Activated naive CD4-positive, alpha-beta T cell treated with anti-CD3 and anti-CD28 coated beads for 36 hours (primary cell): Measurements from ENCODE around the gene UQCR11. TPM values are rescaled to one million over a fixed set of nuclear protein-coding genes. Genes with fewer than 3 reads are reported as not detected.

ENCODE experiments used
- CTCF ChIA-PET: fragments of 350-600 bp; sonication (Branson Sonifier 250); formaldehyde crosslinking; loops from one replicate; lab custom pipeline; 2021; ENCODE audit warnings: antibody characterized with exemption; lab: Charles Lee
- DNase-seq: peaks from one replicate; pipeline ENCODE4 v3.0.0-alpha.2; 2020
- H3K27ac Mint-ChIP-seq: one replicate; pipeline ENCODE4 v1.8.0; 2021; ENCODE audit warnings: mild to moderate bottlenecking, mixed read lengths
- H3K27me3 Mint-ChIP-seq: one replicate; pipeline ENCODE4 v1.8.0; 2021; ENCODE audit warnings: low read depth, mixed read lengths
- H3K36me3 Mint-ChIP-seq: one replicate; pipeline ENCODE4 v1.8.0; 2021; ENCODE audit warnings: low read depth, mixed read lengths
- H3K4me1 Mint-ChIP-seq: one replicate; pipeline ENCODE4 v1.8.0; 2021; ENCODE audit warnings: low read depth, mixed read lengths
- H3K4me3 Mint-ChIP-seq: one replicate; pipeline ENCODE4 v1.8.0; 2021; ENCODE audit warnings: mild to moderate bottlenecking, moderate library complexity, mixed read lengths
- H3K9me3 Mint-ChIP-seq: one replicate; pipeline ENCODE4 v1.8.0; 2021; ENCODE audit warnings: mixed read lengths
- intact Hi-C: fragments of 100-400 bp; cut with micrococcal nuclease; formaldehyde crosslinking; loops from one replicate; pipeline ENCODE4 v1.15.1; 2023
- total RNA-seq, 2 experiments: library from RNA; stranded (reverse); gene quantifications; one replicate each; pipeline ENCODE4 v1.2.3, GENCODE V29; 2021

Gene UQCR11
- total RNA-seq, 2 experiments from 2014 or later = 281 to 293 TPM

DNA sequence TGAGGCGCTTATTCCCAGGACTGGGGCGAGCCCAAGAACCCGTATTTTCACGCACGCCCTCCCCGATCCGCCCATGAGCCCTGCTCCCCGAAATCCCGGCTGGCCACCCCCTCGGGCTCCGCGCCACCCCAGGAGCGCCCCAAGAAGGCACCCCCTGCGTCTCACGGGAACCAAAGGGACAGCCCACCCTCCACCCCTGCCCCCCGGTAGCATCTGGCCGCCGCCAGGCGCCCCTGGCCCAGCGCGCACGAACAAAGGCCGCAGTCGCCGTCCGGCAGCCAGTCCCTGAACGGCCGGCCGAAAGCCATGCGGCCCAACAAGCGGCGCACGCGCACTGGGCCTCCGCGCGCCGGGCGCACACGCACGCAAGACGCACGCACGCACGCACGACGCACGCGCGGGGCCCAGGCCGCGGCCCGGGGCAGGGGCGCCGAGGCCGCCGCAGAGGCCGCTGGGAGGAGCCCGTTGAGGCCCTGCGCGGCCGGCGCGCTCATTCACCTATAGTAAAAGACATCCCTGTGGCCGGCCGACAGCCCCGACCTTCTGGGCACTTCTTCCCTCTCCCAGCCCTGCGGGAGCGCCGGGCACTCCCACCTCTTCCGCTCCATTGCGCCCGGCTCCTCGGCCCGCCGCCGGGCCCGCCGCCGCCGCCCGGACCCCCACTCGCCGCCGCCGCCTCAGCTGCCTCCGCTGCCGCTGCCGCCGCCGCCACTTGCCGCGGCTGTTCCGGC lies 13.1 kb downstream of the UQCR11 start:
- peaks cover 26% of the 10 kb centered on the region for H3K4me1 Mint-ChIP-seq
- CTCF ChIA-PET = interaction anchor here (0.9 to 2.7 kb wide), 4 partner anchors 8 to 153 kb away, joined by 3 to 16 read pairs (median 4); no protein-coding TSS in a partner anchor
- peaks cover 20% of the 10 kb centered on the region for H3K36me3 Mint-ChIP-seq
- no peaks in the 10 kb centered on the region for H3K27me3 Mint-ChIP-seq
- peak overlapping the region; percentile 96 for H3K4me3 Mint-ChIP-seq
- H3K27ac Mint-ChIP-seq = peak overlapping the region; percentile 82
- intact Hi-C loops = loop anchor here (1.0 to 10.0 kb wide), 5 partner anchors 13 to 317 kb away; partner anchors contain the start of genes FAM174C, KLF16, NDUFS7 and UQCR11
- H3K9me3 Mint-ChIP-seq = no peaks in the 10 kb centered on the region
- peak; percentile 84 for DNase-seq

DNA sequence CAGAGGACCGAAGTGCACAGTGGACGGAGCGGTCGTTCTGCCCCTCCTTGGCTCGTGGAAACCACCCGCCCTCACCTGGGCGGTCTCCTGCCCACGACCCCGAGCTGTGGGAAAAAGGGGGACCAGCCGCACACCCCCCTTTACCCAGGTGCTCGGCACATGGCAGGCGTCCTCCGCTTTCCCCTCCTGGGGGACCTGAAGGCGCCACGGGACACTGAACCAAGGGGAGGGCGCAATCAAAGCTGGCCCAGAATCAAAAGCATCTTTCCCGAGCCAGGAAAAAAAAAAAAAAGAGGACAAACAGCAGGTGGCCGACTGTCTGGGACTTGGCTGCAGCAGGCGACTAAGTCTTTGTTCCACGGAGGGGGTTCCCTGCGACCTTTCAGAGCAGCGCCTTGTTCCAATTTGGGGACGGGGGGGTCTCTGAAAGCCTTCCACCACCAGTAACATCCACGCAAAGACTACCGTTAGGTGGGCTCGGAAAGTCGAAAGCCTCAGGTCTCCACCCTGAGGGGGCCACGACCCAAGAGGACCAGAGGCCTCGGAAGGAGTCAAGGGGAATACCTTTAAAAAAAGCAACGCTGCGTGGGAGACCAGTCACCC lies 13.7 kb downstream of the UQCR11 start:
- Mint-ChIP-seq H3K36me3 (peaks cover 19% of the 10 kb centered on the region), H3K4me3 (peak overlapping the region; percentile 96), H3K9me3 (no peaks in the 10 kb centered on the region), H3K27me3 (no peaks in the 10 kb centered on the region), H3K4me1 (peaks cover 26% of the 10 kb centered on the region), H3K27ac (peak overlapping the region; percentile 82)
- CTCF ChIA-PET = interaction anchor here (0.9 to 2.7 kb wide), 4 partner anchors 10 to 81 kb away, joined by 4 to 16 read pairs (median 6); partner anchors contain the start of gene UQCR11
- no peak for DNase-seq
- intact Hi-C loops = loop anchor here (1.0 to 10.0 kb wide), 5 partner anchors 14 to 317 kb away; partner anchors contain the start of genes FAM174C, KLF16, NDUFS7 and UQCR11

DNA sequence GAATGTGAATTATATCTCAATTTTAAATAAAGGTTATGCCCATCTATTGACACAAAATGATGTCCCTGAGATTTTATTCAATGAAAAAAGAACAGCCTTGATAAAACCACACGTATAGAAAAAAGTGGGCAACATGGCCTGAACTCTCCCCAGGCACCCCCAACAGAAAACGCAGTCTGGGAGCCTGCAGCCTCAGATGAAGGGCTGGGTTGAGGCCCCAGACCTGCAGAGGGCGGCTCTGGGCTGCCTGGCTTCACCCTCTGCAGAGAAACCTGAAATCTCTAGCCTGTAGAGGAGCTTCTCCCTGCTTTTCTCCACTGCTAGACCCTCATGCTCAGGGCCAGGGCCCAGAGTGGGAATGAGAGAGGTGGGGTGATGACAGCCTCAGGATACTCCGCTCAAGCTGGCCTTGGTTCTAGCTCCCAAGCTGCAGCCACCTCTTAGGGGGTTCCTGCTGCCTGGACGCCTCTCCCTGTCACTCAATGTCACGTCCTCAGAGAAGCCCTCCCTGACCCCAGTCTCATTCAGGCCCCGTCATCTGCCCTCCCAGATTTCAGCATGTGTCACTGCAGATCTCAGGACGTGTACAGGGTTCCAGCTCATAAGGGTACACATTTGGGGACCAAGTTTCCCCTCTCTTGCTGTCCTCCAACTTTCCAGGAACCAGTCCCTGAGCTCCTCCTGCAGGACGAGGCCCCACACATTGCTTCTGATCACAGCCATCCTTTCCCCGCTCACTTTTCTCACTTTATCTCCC lies 14.4 kb downstream of the UQCR11 start:
- peaks cover 22% of the 10 kb centered on the region for H3K36me3 Mint-ChIP-seq
- peak overlapping the region; percentile 82 for H3K27ac Mint-ChIP-seq
- intact Hi-C loops = loop anchor here (1.0 to 10.0 kb wide), 3 partner anchors 81 to 316 kb away; partner anchors contain the start of genes FAM174C and KLF16
- peak overlapping the region; percentile 96 for H3K4me3 Mint-ChIP-seq
- CTCF ChIA-PET = interaction anchor here (0.6 to 2.7 kb wide), 7 partner anchors 9 to 722 kb away, joined by 3 to 16 read pairs (median 4); partner anchors contain the start of gene UQCR11
- peak; percentile 53 for DNase-seq
- H3K27me3 Mint-ChIP-seq = no peaks in the 10 kb centered on the region
- peaks cover 26% of the 10 kb centered on the region for H3K4me1 Mint-ChIP-seq
- no peaks in the 10 kb centered on the region for H3K9me3 Mint-ChIP-seq

DNA sequence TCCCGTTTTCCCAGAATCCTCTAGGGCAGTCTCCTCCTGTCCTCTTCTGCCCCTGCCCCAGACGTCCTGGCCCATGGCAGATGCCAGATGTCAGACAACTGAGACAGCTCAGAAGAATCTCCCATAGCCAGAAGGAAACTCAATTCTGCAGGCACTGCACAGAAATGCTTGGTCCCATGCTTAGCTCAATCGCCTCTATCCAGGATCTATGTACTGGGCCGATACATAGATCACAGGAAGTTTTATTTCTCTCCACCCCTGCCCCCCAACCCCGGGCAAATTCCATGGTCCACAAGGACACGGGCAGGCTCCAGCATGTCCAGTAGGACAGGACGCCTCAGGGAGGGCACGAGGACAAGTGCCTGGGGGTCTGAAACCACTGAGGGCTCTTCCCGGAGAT lies 17.4 kb downstream of the UQCR11 start:
- Mint-ChIP-seq H3K4me1 (peaks cover 27% of the 10 kb centered on the region), H3K27me3 (no peaks in the 10 kb centered on the region), H3K9me3 (no peaks in the 10 kb centered on the region), H3K4me3 (no peak overlapping the region), H3K36me3 (peaks cover 33% of the 10 kb centered on the region), H3K27ac (no peak overlapping the region)
- CTCF ChIA-PET = interaction anchor here (2.5 kb wide), 1 partner anchor 42 kb away, joined by 6 read pairs; no protein-coding TSS in a partner anchor
- intact Hi-C loops = no loop called here
- DNase-seq = no peak

DNA sequence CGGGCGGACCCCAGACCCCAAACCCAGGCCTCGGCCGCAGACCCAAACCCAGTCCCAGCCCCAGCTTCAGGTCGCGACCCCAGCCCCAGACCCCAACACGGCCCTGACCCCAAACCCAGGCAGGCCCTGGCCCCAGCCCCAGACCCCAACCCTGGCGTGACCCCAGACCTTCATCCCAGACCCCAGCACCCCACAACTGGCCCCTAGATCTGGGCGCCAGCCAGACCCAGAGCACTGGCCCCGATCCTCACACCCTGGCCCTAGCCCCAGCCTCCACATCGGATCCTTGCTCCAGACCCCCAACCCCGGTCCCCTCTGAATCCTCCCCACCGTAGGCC lies 20.1 kb downstream of the UQCR11 start:
- H3K4me3 Mint-ChIP-seq = no peak overlapping the region
- no peak for DNase-seq
- intact Hi-C loops = no loop called here
- no peaks in the 10 kb centered on the region for H3K27me3 Mint-ChIP-seq
- H3K9me3 Mint-ChIP-seq = no peaks in the 10 kb centered on the region
- CTCF ChIA-PET = no interaction called here
- H3K27ac Mint-ChIP-seq = no peak overlapping the region
- H3K36me3 Mint-ChIP-seq = peaks cover 35% of the 10 kb centered on the region
- H3K4me1 Mint-ChIP-seq = peaks cover 16% of the 10 kb centered on the region

DNA sequence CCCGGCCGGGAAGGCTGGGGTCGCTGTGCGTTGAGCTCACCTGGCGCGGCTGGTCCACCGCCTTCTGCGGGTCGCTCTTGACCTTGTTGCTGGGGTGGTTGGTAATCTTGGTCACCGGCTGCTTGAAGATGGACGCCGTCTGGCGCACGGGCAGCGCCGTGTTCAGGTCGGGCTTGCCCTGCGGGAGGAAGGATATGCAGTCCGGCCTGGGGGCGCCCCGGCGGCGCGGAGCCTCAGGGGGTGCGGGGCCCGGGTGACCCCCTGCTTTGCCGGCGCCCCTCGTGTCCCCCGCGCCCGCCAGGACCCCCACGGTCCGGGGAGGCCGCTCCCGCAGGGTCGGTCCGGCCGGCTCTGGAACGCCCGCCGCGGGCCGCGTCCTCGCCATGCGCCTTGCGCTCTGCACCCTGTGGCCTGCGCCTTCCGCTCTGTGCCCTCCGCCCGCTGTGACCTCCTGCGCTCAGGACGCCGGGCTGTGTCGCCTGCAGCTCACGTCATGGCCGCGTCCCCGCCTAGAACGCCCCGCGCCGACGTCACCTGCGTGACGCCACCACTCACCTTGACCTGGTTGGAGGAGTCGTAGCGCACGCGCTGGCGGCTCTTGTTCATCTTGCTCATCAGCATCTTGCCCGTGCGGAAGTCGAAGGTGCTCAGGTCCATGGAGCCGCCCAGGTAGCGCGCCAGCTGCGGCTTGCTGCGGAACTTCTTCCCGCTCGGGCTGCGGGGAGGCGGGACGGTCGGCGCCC lies 20.6 kb downstream of the UQCR11 start:
- Mint-ChIP-seq H3K27ac (no peak overlapping the region), H3K27me3 (no peaks in the 10 kb centered on the region), H3K4me3 (no peak overlapping the region), H3K36me3 (peaks cover 36% of the 10 kb centered on the region), H3K9me3 (no peaks in the 10 kb centered on the region), H3K4me1 (peaks cover 13% of the 10 kb centered on the region)
- no peak for DNase-seq
- CTCF ChIA-PET = interaction anchor here (1.2 kb wide), 1 partner anchor 8 kb away, joined by 3 read pairs; the partner anchor contains the start of gene MBD3
- intact Hi-C loops = no loop called here

DNA sequence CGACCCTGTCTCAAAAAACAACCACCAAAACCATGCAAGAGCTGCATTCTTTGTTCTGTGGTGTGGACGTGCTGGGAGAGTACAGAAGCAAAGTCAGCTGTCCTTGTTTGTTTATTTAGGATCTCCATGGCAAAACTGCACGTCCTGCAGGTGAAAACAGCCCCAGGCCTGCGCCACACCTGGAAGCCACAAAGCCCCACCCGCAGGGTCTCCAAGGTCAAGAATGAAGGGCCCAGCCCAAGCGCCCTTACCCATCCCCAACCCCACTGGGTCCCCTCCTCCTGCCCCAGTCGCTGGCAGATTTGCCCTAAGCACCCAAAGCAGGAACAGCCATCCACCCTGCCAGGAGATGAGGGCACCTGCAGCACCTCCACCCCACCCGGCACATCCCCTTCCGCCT lies 23.1 kb downstream of the UQCR11 start:
- Mint-ChIP-seq H3K9me3 (no peaks in the 10 kb centered on the region), H3K4me1 (peaks cover 2% of the 10 kb centered on the region), H3K36me3 (peaks cover 35% of the 10 kb centered on the region), H3K27ac (no peak overlapping the region), H3K27me3 (no peaks in the 10 kb centered on the region), H3K4me3 (no peak overlapping the region)
- CTCF ChIA-PET = interaction anchor here (0.6 to 0.7 kb wide), 3 partner anchors 9 to 346 kb away, joined by 3 to 5 read pairs (median 3); no protein-coding TSS in a partner anchor
- intact Hi-C loops = no loop called here
- DNase-seq = no peak

DNA sequence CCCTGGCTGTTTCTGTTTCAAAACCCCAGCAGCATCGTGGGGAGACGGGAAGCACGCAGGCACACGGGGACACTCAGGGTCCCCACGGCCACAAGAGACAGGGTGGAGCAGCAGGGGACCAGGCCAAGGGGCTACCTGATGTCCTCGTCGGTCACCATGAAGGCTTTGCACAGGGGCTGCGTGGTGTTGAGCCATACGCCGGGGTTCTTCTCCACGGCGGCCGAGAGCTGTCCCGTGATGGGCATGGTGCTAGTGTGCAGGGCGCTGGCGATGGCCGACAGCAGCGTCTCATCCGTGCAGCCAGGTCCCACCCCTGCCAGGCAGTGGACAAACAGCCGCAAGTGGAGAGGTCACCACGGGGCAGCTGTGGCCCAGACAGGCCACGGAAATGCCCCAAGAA lies 24.3 kb downstream of the UQCR11 start:
- H3K9me3 Mint-ChIP-seq = no peaks in the 10 kb centered on the region
- no peak overlapping the region for H3K4me3 Mint-ChIP-seq
- H3K27ac Mint-ChIP-seq = peak overlapping the region; percentile 59
- CTCF ChIA-PET = no interaction called here
- H3K27me3 Mint-ChIP-seq = no peaks in the 10 kb centered on the region
- no peak for DNase-seq
- peaks cover 2% of the 10 kb centered on the region for H3K4me1 Mint-ChIP-seq
- intact Hi-C loops = no loop called here
- peaks cover 34% of the 10 kb centered on the region for H3K36me3 Mint-ChIP-seq

DNA sequence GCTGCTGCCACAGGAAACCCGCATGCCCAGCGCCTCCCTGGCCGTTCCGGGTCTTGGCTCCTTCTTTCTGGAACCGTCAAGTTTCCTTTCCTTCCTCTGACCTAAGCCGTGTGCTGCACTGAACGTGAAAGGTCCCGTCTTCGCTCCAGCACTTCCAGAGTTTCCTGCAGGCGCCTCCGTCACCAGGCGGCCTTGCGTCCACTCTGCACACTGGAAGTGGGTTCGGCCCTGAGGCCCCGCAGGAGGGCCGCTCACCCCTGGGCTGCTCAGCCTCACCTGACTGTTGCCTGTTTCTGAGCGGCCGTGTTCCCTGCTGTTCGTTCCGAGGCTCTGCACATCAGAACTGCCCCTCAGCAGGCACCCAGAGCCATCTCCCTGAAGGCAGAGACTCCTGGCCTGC lies 24.9 kb downstream of the UQCR11 start:
- intact Hi-C loops = no loop called here
- Mint-ChIP-seq H3K4me1 (peaks cover 2% of the 10 kb centered on the region), H3K9me3 (no peaks in the 10 kb centered on the region), H3K4me3 (no peak overlapping the region), H3K27me3 (no peaks in the 10 kb centered on the region), H3K36me3 (peaks cover 29% of the 10 kb centered on the region), H3K27ac (no peak overlapping the region)
- no peak for DNase-seq
- CTCF ChIA-PET = no interaction called here

DNA sequence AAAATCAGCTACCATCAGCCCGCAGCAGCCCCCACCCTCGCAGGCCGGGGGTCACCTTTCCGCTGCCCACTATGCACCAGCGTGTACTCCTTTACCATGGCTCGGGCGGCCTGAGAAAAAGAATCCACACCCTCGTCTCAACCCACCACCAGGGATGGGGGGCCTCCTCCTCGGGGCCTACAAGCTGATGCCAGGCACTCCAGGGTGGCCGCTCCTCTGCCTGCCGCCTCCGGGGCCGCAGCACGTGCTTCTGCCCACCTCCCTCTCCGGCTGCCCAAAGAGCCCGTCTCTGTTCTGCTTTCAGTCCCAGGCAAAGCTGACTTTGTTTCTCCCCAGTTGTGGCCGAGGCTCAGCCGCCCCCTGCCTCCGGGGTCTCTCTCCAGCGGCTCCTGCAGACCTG lies 26.0 kb downstream of the UQCR11 start:
- Mint-ChIP-seq H3K4me1 (no peaks in the 10 kb centered on the region), H3K4me3 (no peak overlapping the region), H3K27me3 (no peaks in the 10 kb centered on the region), H3K36me3 (peaks cover 23% of the 10 kb centered on the region), H3K27ac (no peak overlapping the region), H3K9me3 (no peaks in the 10 kb centered on the region)
- intact Hi-C loops = no loop called here
- no peak for DNase-seq
- CTCF ChIA-PET = interaction anchor here (0.5 kb wide), 1 partner anchor 246 kb away, joined by 4 read pairs; no protein-coding TSS in a partner anchor

DNA sequence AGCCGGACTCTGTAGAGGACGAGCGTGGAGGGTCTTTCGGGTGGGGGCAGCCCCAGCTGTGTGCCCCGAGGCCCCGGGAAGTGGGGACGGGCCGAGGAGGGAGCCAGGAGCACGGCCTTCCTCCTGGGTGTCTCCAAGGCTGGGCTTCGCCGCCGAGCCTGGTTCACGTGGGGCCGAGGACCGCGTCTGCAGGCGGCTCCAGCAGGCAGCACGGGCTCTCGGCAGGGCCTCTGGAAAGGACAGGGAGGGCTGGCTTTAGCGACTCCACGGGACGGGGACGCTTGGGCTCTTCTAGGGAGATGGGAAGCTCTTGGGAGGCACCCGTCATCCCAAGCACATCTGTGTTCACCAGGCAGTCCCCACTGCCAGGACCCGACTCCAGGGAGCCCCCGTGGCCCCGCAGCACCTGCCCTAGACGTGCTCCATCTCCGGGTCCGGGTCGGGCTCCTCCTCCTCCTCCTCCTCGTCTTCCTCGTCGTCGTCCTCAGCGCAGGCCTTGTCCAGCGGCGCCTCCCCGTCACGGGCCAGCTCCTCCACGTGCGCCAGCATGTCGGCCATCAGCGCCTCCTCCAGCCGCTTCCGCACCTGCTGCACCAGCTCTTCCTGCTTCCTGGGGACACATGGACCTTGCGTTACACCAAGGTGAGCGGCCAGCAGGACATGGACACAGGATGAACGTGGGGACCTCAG lies 27.2 kb downstream of the UQCR11 start:
- Mint-ChIP-seq H3K36me3 (peaks cover 19% of the 10 kb centered on the region), H3K27ac (no peak overlapping the region), H3K4me1 (no peaks in the 10 kb centered on the region), H3K9me3 (no peaks in the 10 kb centered on the region), H3K4me3 (no peak overlapping the region), H3K27me3 (no peaks in the 10 kb centered on the region)
- CTCF ChIA-PET = no interaction called here
- intact Hi-C loops = no loop called here
- DNase-seq = no peak
